ENCODE results near the gene ZBTB7C.
A peak's percentile ranks its signal among the peaks of the same experiment; 100 is the strongest.

The ZBTB7C gene

DNA sequence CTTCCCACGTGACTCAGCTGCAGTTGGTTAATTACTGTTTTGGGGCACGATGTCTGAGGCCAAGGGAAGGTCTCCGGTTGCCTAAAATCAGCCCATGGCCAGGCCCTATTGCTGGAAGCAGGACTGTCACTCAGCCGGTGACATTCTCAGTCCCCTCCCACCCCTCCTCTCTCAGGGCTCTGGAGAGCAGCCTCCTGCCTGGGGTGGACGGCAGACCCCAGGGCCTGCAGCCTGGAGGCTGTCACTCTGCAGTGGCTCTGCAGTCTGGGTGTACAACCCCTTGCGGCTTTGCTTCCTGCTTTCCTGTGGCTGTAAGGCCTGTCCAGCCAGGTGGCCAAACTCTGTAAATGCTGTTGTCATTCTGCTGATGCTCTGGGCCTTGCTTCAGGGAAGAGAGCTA lies 32.8 kb downstream of the ZBTB7C start:
- Histone ChIP-seq H3K27me3 (no peaks in the 10 kb centered on the region), H3K4me1 (no peaks in the 10 kb centered on the region), H3K36me3 (no peaks in the 10 kb centered on the region), H3K9me3 (no peaks in the 10 kb centered on the region), H3K4me3 (ENCODE audit: low read depth, low read length) (no peak overlapping the region)
- DNase-seq: peak; percentile 15
- TF ChIP-seq, protein P1, sequence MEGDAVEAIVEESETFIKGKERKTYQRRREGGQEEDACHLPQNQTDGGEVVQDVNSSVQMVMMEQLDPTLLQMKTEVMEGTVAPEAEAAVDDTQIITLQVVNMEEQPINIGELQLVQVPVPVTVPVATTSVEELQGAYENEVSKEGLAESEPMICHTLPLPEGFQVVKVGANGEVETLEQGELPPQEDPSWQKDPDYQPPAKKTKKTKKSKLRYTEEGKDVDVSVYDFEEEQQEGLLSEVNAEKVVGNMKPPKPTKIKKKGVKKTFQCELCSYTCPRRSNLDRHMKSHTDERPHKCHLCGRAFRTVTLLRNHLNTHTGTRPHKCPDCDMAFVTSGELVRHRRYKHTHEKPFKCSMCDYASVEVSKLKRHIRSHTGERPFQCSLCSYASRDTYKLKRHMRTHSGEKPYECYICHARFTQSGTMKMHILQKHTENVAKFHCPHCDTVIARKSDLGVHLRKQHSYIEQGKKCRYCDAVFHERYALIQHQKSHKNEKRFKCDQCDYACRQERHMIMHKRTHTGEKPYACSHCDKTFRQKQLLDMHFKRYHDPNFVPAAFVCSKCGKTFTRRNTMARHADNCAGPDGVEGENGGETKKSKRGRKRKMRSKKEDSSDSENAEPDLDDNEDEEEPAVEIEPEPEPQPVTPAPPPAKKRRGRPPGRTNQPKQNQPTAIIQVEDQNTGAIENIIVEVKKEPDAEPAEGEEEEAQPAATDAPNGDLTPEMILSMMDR (IDR thresholded peaks at IDR 0.05; ENCODE audit: low read depth, low read length): no peak

DNA sequence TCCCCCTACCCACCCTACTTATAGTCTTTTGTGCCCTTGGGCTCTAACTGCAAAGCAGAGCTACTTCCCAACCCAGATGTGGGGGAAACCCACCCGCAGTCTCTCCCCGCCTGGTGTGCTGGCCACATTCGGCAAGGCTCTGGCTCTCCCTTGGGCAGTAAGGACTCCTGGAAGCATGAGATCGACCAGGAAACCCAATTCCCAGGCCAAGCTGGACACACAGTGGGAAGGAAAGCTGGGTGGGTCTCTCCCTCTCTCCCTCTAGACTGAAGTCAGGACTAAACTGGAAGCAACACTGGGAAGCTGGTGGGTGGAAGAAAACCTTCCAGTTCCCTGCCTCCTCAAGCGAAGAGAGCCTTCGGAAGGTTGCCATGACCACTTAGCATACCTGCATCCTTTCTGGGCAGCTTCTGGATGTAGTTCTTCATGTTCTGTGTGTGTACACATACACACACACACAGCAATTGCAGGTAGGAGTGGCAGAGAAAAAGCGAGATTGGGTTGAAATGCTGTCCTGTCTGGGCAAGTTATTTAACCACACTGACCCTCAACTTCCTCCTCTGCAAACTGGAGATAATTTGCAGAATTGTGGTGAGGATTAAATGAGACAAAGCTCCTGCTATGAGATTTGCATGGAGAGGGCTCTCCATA lies 33.9 kb downstream of the ZBTB7C start:
- Histone ChIP-seq H3K9me3 (no peaks in the 10 kb centered on the region), H3K4me1 (no peaks in the 10 kb centered on the region), H3K36me3 (no peaks in the 10 kb centered on the region), H3K4me3 (ENCODE audit: low read depth, low read length) (no peak overlapping the region), H3K27me3 (no peaks in the 10 kb centered on the region)
- TF ChIP-seq, protein P1 (IDR thresholded peaks at IDR 0.05; ENCODE audit: low read depth, low read length): no peak
- no peak for DNase-seq

DNA sequence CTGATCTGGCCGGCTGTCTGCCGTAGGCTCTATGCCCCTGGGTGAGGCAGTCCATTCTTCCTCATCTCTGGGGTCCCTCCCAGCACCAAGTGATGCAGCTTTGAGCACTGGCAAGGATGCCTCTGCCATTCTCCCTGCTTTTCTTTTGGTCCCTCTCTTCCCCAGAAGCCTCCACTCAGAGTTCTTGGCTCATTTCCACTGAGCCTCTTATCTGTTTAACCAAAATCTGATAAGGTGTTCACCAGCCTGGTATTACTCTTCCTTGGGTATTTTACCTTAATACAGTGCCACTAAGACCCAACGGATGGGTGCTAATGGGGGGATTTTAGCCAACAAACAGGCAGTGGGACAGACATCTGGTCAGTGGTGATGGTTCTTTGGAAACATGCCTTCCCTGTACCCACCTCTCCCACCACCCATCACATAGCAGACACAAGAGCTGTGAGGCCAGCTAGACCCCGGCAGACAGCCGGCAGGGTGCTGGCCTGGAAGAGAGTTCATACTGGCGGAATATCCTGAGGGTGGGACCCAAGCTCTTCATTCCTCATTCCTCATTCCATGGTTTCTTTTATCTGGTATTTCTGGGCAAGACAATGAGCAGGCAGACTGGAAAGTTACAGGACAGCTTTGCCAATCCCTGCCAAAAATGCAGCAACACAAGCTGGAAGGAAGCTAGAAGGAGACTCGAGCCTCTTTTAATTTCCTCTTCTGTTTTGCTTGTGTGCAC lies 34.6 kb downstream of the ZBTB7C start:
- no peak for DNase-seq

DNA sequence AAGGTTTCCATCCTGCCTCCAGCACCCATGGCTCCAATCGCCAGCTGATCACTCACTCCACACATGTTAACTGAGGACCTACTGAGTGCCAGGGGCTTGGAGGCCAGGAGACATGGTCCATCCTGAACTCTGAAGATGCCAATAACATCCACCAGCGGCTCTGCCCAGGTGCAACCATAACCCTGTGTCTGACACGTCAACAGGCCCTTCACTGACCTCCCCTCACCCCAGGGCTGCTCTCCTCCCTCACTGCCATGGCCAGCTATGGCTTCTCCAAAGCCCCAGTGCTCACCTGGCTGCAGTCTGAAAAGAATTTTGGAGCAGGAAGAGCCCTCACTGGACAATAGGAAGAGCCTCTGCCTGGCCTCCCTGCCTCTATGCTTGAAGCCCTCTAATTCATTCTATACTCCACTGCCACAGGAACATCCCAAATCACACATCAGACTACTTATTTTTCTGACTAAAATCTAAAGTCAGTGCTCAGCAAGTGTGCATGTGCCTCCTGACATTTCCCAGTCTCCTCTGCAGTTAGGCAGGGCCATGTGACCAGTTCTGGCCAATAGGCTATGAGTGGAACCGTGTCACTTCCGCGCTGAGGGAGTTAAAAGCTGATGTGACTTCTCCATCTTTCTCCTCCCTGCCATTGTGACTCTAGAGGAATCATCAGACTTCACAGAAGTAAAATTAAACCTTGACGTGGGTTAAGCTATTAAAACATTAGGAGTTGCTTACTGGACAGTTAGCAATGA lies 37.2 kb downstream of the ZBTB7C start:
- H3K9me3 ChIP-seq: no peaks in the 10 kb centered on the region
- no peak overlapping the region for H3K4me3 ChIP-seq (ENCODE audit: low read depth, low read length)
- TF ChIP-seq, protein P1 (IDR thresholded peaks at IDR 0.05; ENCODE audit: low read depth, low read length): no peak
- H3K4me1 ChIP-seq: no peaks in the 10 kb centered on the region
- H3K27me3 ChIP-seq: no peaks in the 10 kb centered on the region
- no peaks in the 10 kb centered on the region for H3K36me3 ChIP-seq
- no peak for DNase-seq

More for the DNA sequence above, 34.6 kb downstream of the ZBTB7C start:
- no peaks in the 10 kb centered on the region for H3K27me3 ChIP-seq
- H3K4me1 ChIP-seq: no peaks in the 10 kb centered on the region
- no peaks in the 10 kb centered on the region for H3K36me3 ChIP-seq
- TF ChIP-seq, protein P1 (IDR thresholded peaks at IDR 0.05; ENCODE audit: low read depth, low read length): no peak
- no peaks in the 10 kb centered on the region for H3K9me3 ChIP-seq
- no peak overlapping the region for H3K4me3 ChIP-seq (ENCODE audit: low read depth, low read length)

DNA sequence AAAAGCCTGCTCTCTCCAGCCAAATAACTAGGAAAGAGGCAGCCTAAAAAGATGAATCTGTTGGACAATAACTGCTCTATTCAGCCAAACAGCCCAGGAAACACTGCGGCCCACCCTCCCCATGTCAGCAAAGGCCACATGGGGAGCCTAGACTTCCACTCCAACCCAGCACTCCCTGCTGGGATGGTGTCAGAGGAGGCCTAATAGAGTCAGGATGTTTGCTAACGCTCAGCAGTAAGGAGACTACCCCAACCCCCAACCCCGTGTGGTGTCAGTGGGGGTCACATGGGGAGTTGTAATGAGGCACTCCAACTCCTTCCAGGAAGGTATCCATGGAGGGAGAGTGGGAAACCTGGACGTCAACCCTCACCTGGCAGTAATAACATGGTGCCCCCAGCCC lies 41.6 kb downstream of the ZBTB7C start:
- H3K36me3 ChIP-seq: no peaks in the 10 kb centered on the region
- H3K4me1 ChIP-seq: no peaks in the 10 kb centered on the region
- TF ChIP-seq, protein P1 (IDR thresholded peaks at IDR 0.05; ENCODE audit: low read depth, low read length): no peak
- no peak for DNase-seq
- H3K27me3 ChIP-seq: no peaks in the 10 kb centered on the region
- no peaks in the 10 kb centered on the region for H3K9me3 ChIP-seq
- H3K4me3 ChIP-seq (ENCODE audit: low read depth, low read length): no peak overlapping the region
